DOHH2 (cell line): ENCODE data around the gene GPR4.

Experiments
- CTCF ChIP-seq: fragments of 200-600 bp; sonication (generic); IDR thresholded peaks from one replicate; pipeline ENCODE4 v1.5.1; 2014; ENCODE audit warnings: antibody characterized with exemption, mild to moderate bottlenecking, low read depth, low read length; ENCODE audit not compliant: poor library complexity, severe bottlenecking
- EZH2phosphoT487 ChIP-seq: fragments of 200-600 bp; sonication (generic); IDR thresholded peaks from 2 replicates; pipeline ENCODE4 v1.6.1; 2017; ENCODE audit warnings: borderline replicate concordance, mild to moderate bottlenecking, antibody characterized with exemption, low read length, moderate library complexity, mixed read lengths

- no peak for TF ChIP-seq CTCF
- no peak for TF ChIP-seq EZH2phosphoT487
These were observed 19.4 kb upstream of the GPR4 start for GRCh38 chr19:45621389-45621788.
